ENCODE measurements around the gene ATF7IP. TPM values are rescaled to one million over a fixed set of nuclear protein-coding genes. Genes with fewer than 3 reads are reported as not detected.

Gene ATF7IP
- total and polyA plus RNA-seq, 2 donors: 15.5 to 97.4 TPM

- no peaks in the 10 kb centered on the region for H3K36me3 ChIP-seq (ENCODE audit: insufficient read depth)
- 77% methylated on average over 4 of the region's 4 CpGs for whole genome bisulfite sequencing
- no peak overlapping the region for H3K27ac ChIP-seq (ENCODE audit: low read depth)
- no peaks in the 10 kb centered on the region for H3K4me1 ChIP-seq (ENCODE audit: insufficient read depth)
- no peak overlapping the region for H3K4me3 ChIP-seq (ENCODE audit: low read depth, low read length)
- DNase-seq (ENCODE audit: extremely low spot score): no peak
Measured at GRCh38 chr12:14452336-14452735, 86.9 kb downstream of the ATF7IP start.

DNA sequence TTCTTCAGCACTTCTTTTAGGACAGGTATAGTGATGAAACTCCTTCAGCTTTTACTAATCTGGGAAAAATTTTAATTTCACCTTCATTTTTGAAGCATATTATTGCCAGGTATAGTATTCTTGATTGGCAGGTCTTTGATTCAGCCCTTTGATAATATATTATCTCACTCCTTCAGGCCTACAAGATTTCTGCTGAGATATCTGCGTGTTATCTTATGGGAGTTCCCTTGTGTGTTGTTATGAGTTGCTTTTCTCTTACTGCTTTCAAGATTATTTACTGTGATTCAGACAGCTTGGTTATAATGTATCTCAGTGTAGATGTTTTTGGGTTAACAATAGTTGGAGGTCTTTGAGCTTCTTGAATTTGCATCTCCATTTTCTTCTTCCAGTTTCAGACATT, 87.4 kb downstream of the ATF7IP start:
- WGBS: 89% methylated on average over 1 of the region's 1 CpG

GRCh38 chr12:14454098-14454907, 88.8 kb downstream of the ATF7IP start:
- DNase-seq (ENCODE audit: extremely low spot score): no peak
- 71% methylated on average over 2 of the region's 2 CpGs for WGBS
- Histone ChIP-seq H3K36me3 (ENCODE audit: insufficient read depth) (peaks cover 3% of the 10 kb centered on the region), H3K4me3 (ENCODE audit: low read depth, low read length) (no peak overlapping the region), H3K4me1 (ENCODE audit: insufficient read depth) (no peaks in the 10 kb centered on the region), H3K27ac (ENCODE audit: low read depth) (no peak overlapping the region)

More for the DNA sequence above, 87.4 kb downstream of the ATF7IP start:
- Histone ChIP-seq H3K27ac (ENCODE audit: low read depth) (no peak overlapping the region), H3K4me1 (ENCODE audit: insufficient read depth) (no peaks in the 10 kb centered on the region), H3K36me3 (ENCODE audit: insufficient read depth) (no peaks in the 10 kb centered on the region), H3K4me3 (ENCODE audit: low read depth, low read length) (no peak overlapping the region)
- no peak for DNase-seq (ENCODE audit: extremely low spot score)

- H3K4me3 ChIP-seq (ENCODE audit: low read depth, low read length): no peak overlapping the region
- peaks cover 3% of the 10 kb centered on the region for H3K36me3 ChIP-seq (ENCODE audit: insufficient read depth)
- DNase-seq (ENCODE audit: extremely low spot score): no peak
- H3K4me1 ChIP-seq (ENCODE audit: insufficient read depth): no peaks in the 10 kb centered on the region
- H3K27ac ChIP-seq (ENCODE audit: low read depth): no peak overlapping the region
- 95% methylated on average over 5 of the region's 5 CpGs for WGBS
Measured at GRCh38 chr12:14460212-14460841, 94.8 kb downstream of the ATF7IP start.

DNA sequence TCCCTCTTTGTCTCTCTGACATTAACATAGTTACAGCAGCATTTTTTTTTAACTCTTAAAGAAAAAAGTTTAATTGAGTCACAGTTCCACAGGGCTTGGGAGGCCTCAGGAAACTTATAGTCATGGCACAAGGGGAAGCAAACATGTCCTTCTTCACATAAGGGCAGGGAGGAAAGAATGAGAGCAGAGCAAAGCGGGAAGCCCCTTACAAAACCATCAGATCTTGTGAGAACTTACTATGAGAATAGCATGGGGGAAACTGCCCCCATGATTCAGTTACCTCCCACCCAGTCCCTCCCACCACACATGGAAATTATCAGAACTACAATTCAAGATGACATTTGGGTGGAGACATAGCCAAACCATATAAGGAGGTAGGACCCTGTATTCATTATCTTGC, 106.0 kb downstream of the ATF7IP start:
- Histone ChIP-seq H3K4me1 (ENCODE audit: insufficient read depth) (no peaks in the 10 kb centered on the region), H3K27ac (ENCODE audit: low read depth) (no peak overlapping the region), H3K4me3 (ENCODE audit: low read depth, low read length) (no peak overlapping the region), H3K36me3 (ENCODE audit: insufficient read depth) (no peaks in the 10 kb centered on the region)
- no peak for DNase-seq (ENCODE audit: extremely low spot score)
- WGBS: 98% methylated on average over 1 of the region's 1 CpG

GRCh38 chr12:14473707-14474287, 108.3 kb downstream of the ATF7IP start:
- WGBS: 96% methylated on average over 4 of the region's 4 CpGs
- Histone ChIP-seq H3K4me1 (ENCODE audit: insufficient read depth) (no peaks in the 10 kb centered on the region), H3K4me3 (ENCODE audit: low read depth, low read length) (no peak overlapping the region), H3K36me3 (ENCODE audit: insufficient read depth) (peaks cover 3% of the 10 kb centered on the region), H3K27ac (ENCODE audit: low read depth) (no peak overlapping the region)
- DNase-seq (ENCODE audit: extremely low spot score): no peak

- Histone ChIP-seq H3K27ac (ENCODE audit: low read depth) (no peak overlapping the region), H3K4me1 (ENCODE audit: insufficient read depth) (no peaks in the 10 kb centered on the region), H3K4me3 (ENCODE audit: low read depth, low read length) (no peak overlapping the region), H3K36me3 (ENCODE audit: insufficient read depth) (peaks cover 12% of the 10 kb centered on the region)
- 93% methylated on average over 1 of the region's 1 CpG for WGBS
- DNase-seq (ENCODE audit: extremely low spot score): no peak
Measured at GRCh38 chr12:14479004-14479403, 113.5 kb downstream of the ATF7IP start.

GRCh38 chr12:14481201-14481600, 115.7 kb downstream of the ATF7IP start:
- Histone ChIP-seq H3K36me3 (ENCODE audit: insufficient read depth) (peaks cover 15% of the 10 kb centered on the region), H3K4me1 (ENCODE audit: insufficient read depth) (no peaks in the 10 kb centered on the region), H3K27ac (ENCODE audit: low read depth) (no peak overlapping the region), H3K4me3 (ENCODE audit: low read depth, low read length) (no peak overlapping the region)
- DNase-seq (ENCODE audit: extremely low spot score): no peak

- 90% methylated on average over 1 of the region's 1 CpG for WGBS
Measured at GRCh38 chr12:14482361-14482760, 116.9 kb downstream of the ATF7IP start.

GRCh38 chr12:14482886-14483285, 117.4 kb downstream of the ATF7IP start:
- Histone ChIP-seq H3K4me1 (ENCODE audit: insufficient read depth) (no peaks in the 10 kb centered on the region), H3K27ac (ENCODE audit: low read depth) (no peak overlapping the region), H3K4me3 (ENCODE audit: low read depth, low read length) (no peak overlapping the region), H3K36me3 (ENCODE audit: insufficient read depth) (peaks cover 15% of the 10 kb centered on the region)
- WGBS: 87% methylated on average over 2 of the region's 2 CpGs
- no peak for DNase-seq (ENCODE audit: extremely low spot score)

More at GRCh38 chr12:14482361-14482760, 116.9 kb downstream of the ATF7IP start:
- no peaks in the 10 kb centered on the region for H3K4me1 ChIP-seq (ENCODE audit: insufficient read depth)
- no peak overlapping the region for H3K27ac ChIP-seq (ENCODE audit: low read depth)
- peaks cover 15% of the 10 kb centered on the region for H3K36me3 ChIP-seq (ENCODE audit: insufficient read depth)
- DNase-seq (ENCODE audit: extremely low spot score): no peak
- no peak overlapping the region for H3K4me3 ChIP-seq (ENCODE audit: low read depth, low read length)

- peaks cover 2% of the 10 kb centered on the region for H3K36me3 ChIP-seq (ENCODE audit: insufficient read depth)
- no peak overlapping the region for H3K4me3 ChIP-seq (ENCODE audit: low read depth, low read length)
- no peaks in the 10 kb centered on the region for H3K4me1 ChIP-seq (ENCODE audit: insufficient read depth)
- WGBS: 78% methylated on average over 2 of the region's 2 CpGs
- no peak for DNase-seq (ENCODE audit: extremely low spot score)
- H3K27ac ChIP-seq (ENCODE audit: low read depth): no peak overlapping the region
Measured at GRCh38 chr12:14495326-14495725, 129.8 kb downstream of the ATF7IP start.

DNA sequence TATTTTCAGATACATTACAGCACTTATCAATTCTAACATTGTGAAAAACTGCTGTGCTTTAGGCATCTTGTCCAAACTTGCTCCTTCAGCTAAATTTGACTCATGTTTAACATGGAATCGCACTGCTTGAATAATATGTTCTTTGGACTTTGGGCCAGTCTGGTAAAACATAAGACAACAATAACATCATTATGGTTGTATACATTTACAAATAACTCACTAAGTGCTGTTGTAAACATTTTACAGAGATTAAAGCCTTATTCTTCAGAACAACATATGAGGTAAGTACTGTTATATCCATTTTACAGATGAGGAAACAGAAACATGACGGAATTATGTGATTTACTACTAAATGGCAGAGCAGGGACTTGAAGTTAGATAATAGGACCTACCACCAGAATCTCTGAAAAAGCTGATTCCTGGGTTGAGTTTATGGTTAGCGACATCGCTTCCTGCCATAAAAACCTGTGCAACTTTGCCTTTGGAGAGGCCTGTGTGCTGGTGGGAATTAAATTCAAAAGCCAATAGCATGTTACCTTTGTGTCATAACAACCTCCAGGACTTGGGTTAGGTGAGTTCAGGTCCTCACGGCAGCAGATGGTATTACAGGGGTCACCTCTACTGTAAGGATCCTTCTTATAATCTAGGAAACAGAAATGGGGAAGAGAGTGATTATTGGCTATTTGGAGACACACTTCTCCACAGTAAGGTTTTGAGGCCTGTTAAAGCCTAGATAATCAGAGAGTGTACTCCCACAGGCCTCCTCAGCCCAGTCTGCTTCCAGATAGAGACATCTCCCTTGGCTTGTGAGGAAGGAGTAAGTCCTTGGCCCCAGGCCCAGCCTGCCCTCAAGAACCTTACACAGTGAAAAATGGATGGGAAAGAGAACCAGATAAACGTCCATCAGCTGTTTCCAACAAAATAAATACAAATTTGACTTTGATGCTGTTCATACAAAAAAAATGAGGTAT, 140.4 kb downstream of the ATF7IP start:
- no peak overlapping the region for H3K27ac ChIP-seq (ENCODE audit: low read depth)
- no peak overlapping the region for H3K4me3 ChIP-seq (ENCODE audit: low read depth, low read length)
- no peaks in the 10 kb centered on the region for H3K4me1 ChIP-seq (ENCODE audit: insufficient read depth)
- 89% methylated on average over 6 of the region's 6 CpGs for WGBS
- no peaks in the 10 kb centered on the region for H3K36me3 ChIP-seq (ENCODE audit: insufficient read depth)
- no peak for DNase-seq (ENCODE audit: extremely low spot score)

DNA sequence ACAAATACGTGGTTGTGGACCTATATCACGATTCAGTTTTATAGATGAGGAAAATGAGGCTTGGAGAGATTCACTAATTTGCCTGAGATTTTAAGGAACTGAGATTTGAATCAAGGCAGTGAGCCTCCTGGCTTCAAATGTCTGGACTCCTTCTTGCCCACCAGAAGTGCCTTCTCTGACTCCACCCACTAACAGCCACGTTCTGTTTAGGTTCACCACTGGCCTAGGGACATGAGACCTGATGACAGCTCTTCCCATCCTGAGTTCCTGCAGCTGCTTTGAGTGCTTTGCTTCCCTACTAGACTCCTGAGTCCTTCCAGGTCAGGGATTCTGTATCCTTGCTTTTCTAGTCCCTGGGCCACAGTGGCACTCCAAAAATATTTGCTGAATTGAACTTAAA, 145.1 kb downstream of the ATF7IP start:
- WGBS: 62% methylated on average over 3 of the region's 3 CpGs
- Histone ChIP-seq H3K36me3 (ENCODE audit: insufficient read depth) (no peaks in the 10 kb centered on the region), H3K4me1 (ENCODE audit: insufficient read depth) (no peaks in the 10 kb centered on the region), H3K27ac (ENCODE audit: low read depth) (no peak overlapping the region), H3K4me3 (ENCODE audit: low read depth, low read length) (no peak overlapping the region)
- DNase-seq (ENCODE audit: extremely low spot score): no peak

All from urinary bladder (tissue), 4 donors.